HG03342 (cell line): ENCODE measurements around the gene TMEM60.
"Not testable (repeated sequence)": the region's sequence is repeated elsewhere in the genome, so short reads cannot be mapped to it uniquely, and the experiment has no call there.

ENCODE experiments used
- ATAC-seq: cut with Tn5 transposase; IDR thresholded peaks from one replicate; pipeline ENCODE4 v1.9.1; 2021; ENCODE audit warnings: mild to moderate bottlenecking, moderate library complexity; ENCODE audit not compliant: unreplicated experiment

TMEM60 gene

GRCh38 chr7:77811516-77812289, 13.5 kb upstream of the TMEM60 start:
- no peak for ATAC-seq

- no peak for ATAC-seq
Observed at GRCh38 chr7:77808517-77808916, 10.3 kb upstream of the TMEM60 start.

DNA sequence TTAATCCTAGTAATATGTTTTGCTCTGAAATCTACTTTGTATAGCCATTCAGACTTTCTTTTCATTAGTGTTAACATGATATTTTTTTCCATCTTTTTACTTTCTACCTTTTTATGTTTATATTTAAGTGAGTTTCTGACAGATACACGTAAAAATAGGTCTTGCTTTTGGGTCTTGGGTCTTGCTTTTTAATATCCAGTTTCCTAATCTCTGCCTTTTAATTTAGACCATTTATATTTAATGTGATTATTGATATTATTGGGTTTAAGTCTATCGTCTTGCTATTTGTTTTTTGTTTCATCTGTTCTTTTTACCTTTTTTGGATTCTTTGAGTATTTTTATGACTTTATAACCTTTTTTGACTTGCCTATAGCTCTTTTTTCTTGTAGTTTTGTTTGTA, 8.2 kb upstream of the TMEM60 start:
- ATAC-seq, result no peak

GRCh38 chr7:77802557-77803405, 4.5 kb upstream of the TMEM60 start:
- ATAC-seq, result no peak

DNA sequence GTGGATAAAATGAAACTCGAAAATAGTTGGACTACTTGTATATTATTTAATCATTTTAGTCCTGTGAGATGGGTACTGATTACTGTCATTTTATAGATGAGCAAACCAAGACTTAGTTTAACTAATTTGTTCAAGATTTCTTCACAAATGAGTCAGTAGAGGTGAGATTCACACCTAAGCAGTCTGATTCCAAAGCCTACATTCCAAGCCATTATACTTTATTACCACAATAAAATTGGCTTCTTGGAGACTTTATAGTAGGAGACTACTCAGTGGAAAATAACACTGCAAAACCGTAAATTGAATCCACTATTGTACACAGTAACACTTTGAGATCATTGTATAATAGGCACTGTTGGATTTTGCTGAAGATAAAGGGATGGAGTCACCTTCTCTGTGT, 2.5 kb upstream of the TMEM60 start:
- ATAC-seq, result no peak

- ATAC-seq, result no peak
Observed at GRCh38 chr7:77800158-77800557, 1.9 kb upstream of the TMEM60 start.

GRCh38 chr7:77799078-77799964, 1.1 kb upstream of the TMEM60 start:
- peak; percentile 3 for ATAC-seq

GRCh38 chr7:77797734-77798393, 370 bp downstream of the TMEM60 start:
- peak; percentile 31 for ATAC-seq

DNA sequence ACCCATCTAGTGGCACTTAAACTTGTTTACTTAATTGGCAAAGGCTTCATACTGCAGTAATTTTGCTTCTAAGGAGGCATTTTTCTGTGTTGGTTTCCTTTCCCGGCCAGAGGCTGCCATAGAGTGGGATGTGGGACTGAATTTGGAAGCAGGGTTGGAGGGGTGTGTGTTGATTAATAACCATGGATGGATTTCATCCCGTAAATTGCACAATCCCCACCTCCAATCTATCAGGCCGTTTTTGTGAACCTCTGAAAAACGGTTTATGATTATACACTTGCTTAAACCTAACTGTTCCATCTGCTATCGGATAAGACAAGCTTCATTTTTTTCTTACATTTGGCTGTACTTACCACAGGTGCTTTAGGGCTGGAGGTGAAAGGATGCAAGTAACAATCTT, 1.3 kb downstream of the TMEM60 start:
- ATAC-seq, result no peak

DNA sequence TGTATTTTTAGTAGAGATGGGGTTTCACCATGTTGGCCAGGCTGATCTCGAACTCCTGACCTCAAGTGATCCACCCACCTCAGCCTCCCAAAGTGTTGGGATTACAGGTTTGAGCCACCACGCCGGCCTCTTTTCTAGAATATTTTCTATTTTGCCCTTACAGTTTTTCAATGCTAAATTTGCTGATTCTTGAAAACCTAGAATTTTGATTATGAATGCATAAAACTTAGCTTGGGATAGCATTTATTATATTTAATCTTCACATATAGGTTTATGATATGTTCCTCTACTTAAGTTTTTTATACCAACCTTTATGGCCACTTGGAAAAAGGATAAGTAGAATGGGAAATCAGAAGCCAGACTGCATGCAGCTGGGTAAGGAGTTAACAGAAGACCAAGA, 2.1 kb downstream of the TMEM60 start:
- no peak for ATAC-seq

DNA sequence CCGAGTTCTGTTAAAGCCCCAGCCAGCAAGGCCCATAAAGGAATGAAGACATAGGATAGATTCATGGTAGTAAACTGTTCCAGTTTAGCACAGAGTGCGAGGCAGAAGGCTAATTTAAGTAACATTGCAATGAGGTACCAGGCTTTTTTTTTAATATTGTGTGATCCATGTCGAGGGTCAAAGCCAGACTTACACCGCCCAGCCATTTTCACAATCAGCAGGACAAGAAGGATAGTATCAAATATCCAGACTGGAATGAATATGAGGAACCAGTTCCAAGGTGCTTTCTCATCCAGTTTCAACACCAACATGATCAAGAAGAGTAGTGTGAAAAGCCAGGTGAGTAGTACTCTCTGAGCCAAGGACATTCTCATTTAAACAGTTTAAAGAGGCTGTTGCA, 4.2 kb downstream of the TMEM60 start:
- no peak for ATAC-seq

GRCh38 chr7:77791956-77792355, 6.3 kb downstream of the TMEM60 start:
- ATAC-seq, result no peak

DNA sequence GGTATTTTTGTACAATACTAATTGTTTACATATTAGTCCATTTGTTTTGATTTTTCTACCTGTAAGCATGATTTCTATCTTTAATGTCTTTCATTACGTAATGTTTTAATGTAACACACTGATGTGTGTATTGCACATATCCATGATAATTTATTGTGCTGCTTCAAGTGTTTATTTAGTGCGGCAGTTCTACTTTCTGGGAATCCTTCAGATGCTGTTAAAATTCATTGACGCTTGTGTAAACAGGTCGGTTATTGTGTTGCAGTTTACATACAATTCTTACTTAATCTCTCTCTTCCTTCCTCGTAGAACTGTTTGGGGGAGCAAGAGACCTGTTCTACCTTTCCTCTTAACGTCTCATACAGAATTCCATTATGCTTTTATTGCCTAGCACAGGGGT, 6.9 kb downstream of the TMEM60 start:
- ATAC-seq, result no peak

DNA sequence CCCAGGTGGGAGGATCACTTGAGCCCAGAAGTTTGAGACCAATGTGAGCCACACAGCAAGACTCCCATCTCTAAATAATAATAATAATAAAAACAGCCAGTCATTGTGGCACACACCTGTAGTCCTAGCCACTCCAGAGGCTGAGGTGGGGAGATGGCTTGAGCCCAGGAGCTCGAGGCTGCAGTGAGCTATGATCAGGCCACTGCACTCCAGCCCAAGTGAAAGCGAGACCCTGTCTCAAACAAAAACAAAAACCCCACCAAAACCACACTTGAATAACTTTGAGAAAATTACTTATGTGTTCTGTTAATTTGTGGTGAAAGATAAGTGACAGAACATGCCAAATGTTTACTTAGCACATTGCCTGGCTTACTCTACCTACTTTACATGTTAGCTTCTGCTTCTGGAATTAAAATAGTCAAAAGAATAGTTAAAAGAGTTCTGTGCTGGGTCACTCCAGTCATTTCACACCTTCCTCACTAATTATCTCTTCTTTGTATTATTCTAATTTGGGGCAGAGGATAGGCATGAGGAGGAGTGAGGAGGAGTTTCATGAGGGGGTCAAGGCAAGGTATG, 9.8 kb downstream of the TMEM60 start:
- ATAC-seq, result no peak

DNA sequence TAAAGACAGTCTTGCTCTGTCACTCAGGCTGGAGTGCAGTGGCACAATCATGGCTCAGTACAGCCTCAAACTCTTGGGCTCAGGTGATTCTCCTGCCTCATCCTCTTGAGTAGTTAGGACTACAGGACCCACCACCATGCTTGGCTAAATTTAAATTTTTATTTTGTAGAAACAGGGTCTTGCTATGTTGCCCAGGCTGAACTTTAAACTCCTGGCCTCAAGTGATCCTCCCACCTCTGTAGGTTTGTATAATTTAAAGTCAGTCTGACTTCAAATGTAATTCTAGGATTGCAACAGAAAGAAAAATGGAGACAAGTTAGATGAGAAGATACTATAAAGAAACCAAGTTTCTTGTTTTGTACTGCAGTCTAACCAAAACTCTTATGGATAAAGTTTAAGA, 11.5 kb downstream of the TMEM60 start:
- ATAC-seq, result no peak

- ATAC-seq, result no peak
Observed at GRCh38 chr7:77786018-77786417, 12.2 kb downstream of the TMEM60 start.

GRCh38 chr7:77784426-77784825, 13.8 kb downstream of the TMEM60 start:
- not testable (repeated sequence) for ATAC-seq

GRCh38 chr7:77783545-77783944, 14.7 kb downstream of the TMEM60 start:
- ATAC-seq, result no peak

DNA sequence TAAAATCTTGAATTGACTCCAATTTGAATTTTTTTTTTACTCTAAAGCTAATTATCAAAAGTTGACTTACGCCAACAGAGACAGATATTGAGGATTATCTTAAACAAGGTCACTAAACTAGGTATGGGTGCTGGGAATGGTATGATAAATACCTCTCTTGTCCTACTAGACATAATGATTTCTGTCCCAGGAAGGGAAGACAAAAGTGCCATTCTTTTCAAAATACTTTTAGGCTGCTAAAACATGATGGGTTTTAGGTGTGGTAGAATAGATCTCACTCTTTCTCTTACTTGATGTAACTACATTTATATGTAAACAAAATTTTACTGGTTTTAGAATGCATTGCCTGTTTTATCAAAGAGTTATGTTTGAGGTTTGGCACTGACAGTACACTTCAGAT, 15.1 kb downstream of the TMEM60 start:
- no peak for ATAC-seq

DNA sequence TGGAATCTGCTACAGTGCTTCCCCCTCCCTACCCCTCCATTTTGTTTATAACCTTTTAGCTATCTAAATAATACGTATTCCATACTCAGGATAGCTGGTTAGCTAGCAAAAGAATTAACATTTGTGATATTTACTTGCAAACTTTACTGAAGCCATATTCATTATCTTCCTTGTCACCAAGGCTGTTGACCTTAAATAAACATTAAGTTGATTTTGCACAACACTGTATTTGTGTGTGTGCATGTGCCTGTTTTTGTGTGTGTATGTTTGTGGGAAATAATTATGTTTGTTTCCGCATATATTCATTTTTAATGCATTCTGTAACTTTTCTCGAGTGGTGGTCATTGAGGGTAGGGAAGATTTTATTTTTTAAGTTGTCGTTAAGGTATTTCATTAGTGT, 15.9 kb downstream of the TMEM60 start:
- ATAC-seq, result no peak
